Ramos (cell line): Measurements from ENCODE around the gene CCNJL.
"Not testable (repeated sequence)": the region's sequence is repeated elsewhere in the genome, so short reads cannot be mapped to it uniquely, and the experiment has no call there.

Experiments used
- in situ Hi-C: fragments of 300-500 bp; cut with MboI; formaldehyde crosslinking; loops from one replicate; pipeline ENCODE4 v1.14.3; 2022; ENCODE audit warnings: low sequenced_read_pairs; ENCODE audit not compliant: unreplicated experiment

CCNJL gene

DNA sequence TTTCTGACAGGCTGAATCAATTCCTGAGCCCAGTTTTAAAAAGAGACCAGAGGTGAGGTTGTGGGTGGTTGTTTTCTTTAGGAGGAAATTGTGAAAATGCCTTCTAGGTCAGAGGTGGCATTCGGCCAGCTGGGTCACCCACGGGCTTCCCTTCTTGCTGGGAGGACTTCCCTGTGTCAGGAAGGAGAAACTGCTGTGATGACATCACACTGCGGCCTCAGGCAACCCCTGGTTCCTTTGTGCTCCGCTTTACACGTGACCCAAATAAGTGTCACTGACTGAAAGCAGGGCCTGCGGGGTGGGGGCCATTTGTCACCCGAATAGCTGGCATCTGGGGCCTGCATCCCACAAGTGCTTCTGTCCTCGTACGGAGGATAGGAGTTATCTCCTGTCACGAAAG lies 43.3 kb downstream of the CCNJL start:
- in situ Hi-C loops, result no loop called here

DNA sequence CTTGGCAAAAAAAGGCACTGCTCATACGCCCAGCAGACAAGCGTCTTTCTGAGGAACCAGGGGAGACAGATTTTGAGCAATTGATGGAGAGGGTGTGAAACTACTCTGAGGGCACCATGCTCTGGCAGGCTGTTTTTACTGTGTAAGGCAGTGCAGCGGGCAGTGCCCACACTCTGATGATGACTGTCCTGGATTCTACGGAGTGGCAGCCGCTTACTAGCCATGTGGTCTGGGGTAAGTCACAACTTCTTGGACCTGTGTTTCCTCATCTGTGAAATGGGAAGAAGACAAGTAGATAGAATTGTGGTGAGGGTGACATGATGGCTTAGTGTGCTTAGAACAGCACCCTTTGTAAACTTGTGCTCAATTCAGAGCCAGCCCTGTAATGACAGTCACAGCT lies 44.2 kb downstream of the CCNJL start:
- in situ Hi-C loops, result no loop called here

DNA sequence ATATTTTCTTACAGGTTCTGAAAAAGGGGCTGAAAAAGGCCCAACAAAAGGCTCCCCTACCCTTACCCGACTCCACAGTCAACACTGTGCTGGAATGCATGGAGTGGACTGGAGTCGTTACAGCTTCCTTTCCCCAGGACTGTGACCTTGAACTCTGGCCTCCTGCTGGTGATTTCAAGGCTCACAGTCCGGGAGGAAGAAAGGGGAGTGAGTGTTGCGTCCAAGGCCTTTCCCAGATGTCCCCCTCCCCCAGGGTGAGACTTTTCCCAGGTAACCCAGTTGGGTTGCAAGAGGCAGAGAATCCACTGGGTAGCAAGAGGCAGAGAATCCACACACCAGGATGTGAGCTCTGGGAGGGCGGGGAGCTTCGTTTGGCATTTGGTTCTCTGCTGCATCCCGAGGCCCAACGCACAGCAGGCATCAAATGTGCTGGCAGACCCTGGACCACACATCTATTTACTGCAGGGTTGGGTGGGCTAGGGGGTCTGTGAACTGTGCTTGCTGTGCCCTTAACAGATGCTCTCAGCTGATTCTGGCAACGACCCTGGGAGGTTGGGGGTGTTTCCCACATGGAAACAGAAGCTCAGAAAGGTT lies 45.5 kb downstream of the CCNJL start:
- in situ Hi-C loops, result no loop called here

DNA sequence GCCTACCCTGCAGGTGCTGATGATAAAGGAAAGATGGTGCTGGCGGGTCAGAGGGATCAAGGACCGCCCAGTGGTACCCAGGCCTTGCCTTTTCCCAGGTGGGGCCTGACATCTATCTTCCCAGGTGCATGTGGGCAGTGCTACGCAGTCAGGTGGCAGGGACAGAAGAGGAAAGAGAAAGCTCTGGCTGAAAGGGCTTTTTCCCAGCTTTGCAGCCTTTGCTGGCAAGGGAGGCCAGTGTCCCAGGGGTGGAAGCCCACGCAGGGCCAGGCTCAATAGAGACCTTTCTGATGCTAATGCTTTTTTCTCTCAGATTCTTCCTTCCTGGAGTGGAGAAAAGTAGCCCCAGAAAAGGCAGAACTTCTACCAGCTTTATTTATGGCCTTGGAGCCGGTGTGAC lies 46.3 kb downstream of the CCNJL start:
- in situ Hi-C loops, result no loop called here

DNA sequence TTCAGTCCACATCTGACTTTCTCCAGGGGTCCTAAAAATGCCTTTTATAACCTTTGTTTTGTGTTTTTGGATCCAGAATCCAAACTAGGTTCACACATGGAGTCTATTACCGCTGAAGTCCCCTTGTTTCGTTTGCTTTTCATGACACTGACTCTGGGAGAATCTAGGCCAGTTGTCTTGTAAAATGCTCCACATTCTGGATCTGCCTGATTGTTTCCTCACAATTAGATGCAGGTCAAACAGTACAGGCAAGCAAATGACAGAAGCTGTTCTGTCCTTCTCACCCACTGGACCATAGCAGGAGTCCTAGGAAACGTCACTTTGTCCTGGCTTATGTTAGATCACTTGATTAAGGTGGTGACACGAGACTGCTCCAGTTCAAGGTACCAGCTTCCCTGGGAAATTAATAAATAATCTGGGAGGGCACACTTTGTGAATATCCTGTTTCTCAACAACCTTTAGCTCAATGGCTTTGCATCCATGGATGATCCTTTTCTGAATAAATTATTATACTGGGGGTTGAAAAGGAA lies 49.0 kb downstream of the CCNJL start:
- in situ Hi-C loops, result no loop called here

DNA sequence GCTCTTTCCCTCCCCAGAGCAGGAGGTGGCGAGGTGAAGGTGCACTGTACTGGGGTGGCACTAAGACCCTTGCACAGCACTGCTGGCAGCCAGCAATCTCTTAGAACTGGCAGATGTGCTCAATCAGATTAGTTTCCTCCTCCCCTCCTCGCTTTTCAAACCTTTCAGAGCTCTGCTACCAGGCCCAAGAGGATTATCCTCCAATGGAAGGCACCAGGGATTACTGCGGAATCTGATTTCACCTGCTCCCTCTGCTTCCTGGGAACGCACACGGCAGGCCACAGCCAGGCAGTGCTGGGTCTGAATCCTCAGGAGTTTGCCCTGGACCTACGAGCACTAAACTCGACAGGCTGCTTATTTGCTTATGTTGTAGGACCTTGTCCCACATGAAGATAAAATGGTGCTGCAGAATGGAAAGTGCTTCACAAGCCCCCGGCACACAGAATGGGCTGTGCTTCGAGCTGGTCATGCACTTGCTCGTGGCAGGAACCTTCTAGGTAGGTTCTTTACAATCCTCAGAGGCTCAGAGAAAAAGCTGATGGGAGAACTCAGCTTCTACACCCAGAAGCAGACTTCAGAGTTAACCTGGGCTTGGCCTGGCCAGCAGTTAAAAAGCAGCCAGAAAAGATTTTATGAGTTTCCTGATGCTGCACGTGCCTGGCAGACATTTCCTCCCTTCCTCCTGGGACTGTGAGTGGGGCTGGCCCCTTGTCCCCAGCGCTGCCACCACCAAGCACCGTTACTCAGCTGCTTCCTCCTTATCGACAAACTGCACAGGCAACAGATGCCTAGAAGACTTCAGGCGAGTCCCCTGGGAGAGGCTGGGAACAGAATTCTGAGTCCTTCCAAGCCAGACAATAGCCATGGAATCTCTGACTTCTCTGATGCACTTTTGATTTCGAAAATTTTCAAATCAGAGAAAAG lies 50.0 kb downstream of the CCNJL start:
- in situ Hi-C loops, result no loop called here

DNA sequence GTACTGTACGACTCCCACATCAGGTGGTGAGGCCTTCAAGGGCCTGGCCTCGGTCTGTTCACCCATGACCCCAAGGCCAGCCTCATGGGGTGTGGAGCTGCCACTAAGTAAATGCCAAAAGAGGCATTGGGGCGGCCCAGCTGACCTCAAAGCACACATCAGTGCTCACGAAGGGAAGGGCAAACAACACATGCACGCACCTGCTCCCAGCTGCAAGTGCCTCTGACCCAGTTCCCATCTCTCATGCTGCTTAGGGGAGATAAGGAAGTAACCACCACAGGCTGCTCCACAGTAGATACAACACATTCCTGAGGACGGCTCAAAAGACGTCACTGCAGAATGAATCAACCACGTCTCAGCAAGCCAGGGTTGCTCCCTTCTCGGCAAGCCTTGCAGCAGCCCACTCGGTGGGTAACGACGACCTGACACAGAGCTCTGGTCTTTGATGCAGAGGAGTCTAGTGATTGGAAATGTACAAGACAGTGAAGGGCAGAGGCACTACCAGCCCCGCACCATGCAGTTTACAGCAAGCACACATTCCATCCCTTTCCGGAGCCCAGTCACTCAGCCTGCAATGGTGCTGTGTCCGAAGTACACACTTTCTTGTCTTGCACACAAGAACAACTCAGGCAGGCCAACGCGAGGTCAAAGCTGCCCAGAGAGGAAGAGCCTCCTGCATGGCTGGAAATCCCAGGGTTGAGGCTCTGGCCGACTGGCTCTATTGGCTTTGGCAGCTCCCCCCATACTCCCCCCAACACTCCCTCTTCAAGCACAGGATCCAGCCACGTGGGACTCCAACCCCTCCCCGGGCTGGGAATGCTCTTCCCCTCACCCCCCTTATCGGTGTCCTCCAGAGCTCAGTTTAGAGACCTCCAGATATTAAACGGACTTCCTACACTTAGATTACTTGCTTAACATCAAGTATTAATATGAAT lies 51.2 kb downstream of the CCNJL start:
- in situ Hi-C loops, result no loop called here

DNA sequence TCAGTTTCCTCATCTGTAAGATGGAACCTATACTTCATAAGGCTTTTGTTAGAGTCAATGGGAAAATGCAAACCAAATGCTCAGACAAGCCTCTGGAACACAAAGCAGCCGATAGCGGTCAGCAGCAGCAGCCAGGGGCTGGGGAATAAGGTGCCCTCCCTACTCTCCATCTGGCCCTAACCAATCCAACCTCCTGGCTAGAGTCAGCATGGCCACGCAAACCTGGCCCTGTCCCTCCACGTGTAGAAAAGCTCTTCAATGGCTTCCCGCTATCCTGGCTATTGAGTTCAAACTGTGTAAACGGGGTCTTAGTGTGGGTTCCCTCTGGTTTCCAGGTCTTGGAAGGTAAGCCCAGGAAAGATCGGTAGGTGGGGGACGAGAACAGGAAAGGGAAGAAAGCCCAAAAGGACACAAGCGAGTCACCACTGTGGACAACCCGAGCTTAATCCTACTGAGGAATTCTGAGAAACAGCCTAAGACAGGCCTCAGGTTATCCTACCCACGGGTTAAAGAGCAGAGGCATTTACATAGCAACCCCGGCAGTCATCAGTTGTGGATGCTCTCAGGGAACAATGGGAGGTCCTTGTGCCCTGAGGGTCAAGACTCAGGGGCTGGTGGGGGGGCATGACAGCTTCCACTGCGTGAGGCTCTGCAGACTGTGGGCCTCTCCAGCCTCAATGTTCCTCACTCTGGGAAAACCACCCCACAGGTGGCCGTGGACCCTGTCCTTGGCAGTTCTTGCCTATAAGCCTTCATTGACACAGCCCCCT lies 52.2 kb downstream of the CCNJL start:
- in situ Hi-C loops, result no loop called here

DNA sequence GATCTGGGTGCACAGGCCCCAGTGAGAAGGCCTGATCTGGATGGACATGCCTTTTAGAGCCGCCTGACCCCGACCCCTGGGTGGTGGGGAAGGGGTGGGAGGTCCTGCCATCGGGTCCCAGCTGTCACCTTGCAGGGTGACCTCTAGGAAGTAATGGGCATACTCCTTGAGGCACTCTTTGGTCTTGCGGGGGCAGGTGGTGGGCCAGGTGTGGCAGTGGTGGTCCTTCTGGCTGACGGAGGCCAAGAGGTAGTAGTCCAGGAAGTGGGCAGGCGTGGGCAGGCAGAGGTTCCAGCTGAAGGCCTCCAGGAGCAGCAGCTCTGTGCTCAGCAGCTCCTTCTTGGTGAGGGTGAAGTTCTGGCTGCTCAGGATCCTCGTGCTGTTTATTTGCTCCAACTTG lies 53.0 kb downstream of the CCNJL start:
- in situ Hi-C loops, result no loop called here

DNA sequence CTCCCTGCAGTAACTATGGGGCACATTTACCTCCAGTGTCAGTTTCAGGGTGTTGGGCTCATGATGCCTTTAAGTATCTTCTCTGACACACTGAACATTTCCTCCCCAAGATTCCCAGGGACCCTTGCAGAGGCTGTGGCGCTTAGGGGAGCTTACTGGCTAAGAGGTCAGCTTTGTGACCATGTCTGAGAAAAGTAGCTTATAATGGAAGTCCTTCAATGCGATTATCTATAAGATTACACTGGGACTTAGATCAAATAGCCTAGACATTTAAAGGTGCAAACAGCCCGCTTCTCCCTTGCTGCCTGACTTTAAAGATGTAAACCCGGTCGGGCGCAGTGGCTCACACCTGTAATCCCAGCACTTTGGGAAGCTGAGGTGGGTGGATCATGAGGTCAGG lies 57.7 kb downstream of the CCNJL start:
- in situ Hi-C loops, result no loop called here

DNA sequence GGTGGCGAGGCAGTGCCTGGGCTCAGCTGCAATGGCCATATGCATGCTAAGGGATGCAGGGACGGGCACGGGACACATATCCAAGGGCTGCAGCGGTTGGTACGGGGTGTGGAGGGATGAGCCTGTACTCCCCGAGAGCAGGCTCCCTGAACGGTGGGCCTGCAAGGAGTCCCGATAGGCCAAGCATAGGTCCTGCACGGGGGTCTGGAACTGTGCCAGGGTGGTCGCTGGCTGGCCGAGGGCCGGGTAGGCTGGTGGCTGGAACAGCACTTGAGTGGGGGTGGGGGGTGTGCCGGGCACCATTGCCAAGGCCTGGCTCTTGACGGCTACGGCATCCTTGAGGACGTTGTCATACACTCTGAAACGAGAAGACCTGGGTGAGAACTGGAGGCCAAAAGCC lies 58.9 kb downstream of the CCNJL start:
- in situ Hi-C loops, result no loop called here

DNA sequence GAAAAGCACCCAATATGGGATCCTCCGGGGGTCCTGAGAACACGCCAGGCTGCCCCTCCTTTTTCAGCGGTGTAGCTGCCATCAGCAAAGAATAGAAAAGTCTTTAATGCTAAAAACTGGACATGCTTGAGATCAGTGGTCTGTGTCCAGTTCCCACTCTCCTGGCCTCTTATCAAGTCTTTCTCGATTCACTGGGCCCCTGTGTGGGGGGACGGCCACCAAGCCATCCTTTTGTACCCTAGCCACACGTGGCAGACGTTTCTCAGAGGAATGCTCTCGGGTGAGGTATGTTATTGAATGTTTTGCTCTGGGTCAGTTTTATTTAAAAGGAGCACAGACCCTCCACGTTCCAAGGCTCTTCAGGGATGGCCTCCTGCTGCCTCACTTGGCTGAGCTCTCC lies 59.4 kb downstream of the CCNJL start:
- in situ Hi-C loops, result no loop called here

DNA sequence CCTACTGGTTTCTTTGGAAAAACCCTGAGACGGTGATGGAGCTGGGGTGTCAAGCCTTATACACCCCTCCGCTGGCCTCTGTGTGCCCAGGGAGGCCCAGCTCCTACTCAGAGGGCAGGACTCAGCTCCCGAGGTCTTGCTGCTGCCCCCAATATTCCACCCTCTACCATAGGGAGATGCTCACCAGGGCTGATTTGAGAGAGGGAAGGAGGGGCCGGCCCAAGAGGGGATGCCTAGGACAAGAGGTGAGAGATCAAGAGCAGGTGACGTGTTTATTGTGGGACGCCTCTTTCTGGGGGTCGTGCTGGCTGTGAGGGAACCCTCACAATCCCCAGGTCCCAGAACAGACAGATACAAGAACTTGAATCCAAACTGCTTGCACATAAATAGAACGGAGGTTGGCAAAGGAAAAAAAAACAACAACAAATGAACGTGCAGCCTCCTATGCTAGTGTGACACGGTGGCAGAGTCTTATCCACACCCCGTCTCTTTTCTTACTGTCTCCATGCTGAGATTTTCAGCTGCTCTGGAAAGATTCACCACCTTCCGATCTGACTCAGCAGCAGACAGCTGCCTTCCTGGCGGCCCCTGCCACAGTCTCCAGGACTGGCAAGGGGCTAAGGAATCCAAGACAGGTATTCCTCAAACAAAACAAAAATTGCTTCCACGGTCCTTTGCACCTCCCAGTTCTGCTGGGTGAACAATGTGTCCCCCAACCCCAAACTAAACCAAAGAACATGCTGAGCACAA lies 60.8 kb downstream of the CCNJL start:
- in situ Hi-C loops, result no loop called here

DNA sequence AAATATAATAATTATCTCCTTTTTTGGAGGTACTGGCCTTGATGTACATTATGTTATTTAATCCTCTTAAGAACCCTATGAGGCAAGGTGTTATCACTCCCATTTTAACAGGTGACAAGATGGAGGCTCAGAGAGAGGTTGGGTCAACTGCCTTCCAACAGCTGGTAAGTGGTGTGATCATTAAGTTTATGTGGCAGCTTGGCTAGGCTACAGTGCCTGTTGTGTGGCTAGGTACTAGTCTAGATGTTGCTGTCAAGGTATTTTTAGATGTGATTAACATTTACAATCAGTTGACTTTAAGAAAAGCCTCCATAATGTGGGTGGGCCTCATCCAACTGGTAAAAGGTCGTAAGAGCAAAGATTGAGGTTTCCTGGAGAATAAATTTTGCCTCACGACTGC lies 61.5 kb downstream of the CCNJL start:
- in situ Hi-C loops, result no loop called here

DNA sequence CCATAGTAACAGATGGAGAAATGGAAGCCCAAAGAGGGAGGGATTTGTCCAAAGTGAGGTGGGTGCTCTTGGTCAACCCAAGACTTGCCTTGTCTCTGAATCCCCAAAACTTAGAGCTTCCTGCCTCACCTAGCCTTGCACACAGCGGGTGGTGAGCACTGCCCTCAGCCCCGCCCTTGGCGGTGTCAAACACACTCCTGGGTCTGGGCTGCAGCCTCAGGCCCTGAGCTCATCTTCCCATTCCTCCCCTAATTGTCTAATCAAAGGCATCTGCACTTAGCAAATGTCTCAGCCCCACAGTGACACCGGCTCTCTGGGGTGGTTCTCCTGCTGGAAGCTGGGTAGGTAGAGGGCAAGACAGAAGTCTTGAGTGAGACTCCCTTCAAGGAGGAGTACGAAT lies 62.1 kb downstream of the CCNJL start:
- in situ Hi-C loops, result no loop called here

DNA sequence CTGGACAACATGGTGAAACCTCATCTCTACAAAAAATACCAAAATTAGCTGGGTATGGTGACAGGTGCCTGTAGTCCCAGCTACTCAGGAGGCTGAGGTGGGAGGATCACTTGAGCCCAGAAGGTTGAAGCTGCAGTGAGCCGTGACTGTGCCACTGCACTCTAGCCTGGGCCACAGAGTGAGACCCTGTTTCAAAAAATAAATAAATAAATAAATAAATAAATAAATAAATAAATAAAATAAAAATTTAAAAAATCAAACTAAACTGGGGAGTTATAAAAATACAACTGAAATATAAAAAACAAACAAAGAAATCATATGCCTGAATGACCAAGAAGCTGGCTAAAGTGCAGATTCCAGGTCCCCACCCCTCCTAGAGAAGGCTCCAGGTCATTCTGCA lies 62.8 kb downstream of the CCNJL start:
- in situ Hi-C loops, result not testable (repeated sequence)

DNA sequence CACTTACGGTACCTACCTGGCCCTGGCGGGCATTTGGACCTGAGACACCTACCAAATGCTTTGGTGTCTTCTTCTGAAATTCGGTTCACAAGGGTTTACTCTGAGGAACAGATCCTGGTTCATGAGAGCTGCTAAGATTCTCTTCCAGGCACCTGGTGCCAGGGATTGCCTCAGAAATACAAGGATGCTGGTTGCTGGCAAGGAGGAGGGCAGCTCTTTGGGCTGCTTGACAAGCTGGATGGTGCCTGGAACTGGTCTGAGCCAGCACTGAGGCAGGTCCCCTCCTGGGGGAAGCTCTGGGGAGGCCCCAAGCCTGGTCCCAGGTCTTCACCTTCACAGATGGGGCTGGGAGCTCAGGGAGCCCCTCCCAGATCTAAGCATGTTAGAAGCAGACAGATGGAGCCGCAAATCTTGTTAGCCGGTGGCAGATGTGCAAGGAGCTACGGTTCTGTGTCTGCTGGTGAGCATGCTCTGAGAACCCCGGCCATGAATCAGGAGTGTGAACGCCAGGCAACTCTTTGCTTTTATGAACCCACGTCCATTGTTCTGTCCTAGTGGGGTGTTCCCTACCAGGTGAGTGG lies 66.8 kb downstream of the CCNJL start:
- in situ Hi-C loops, result no loop called here

DNA sequence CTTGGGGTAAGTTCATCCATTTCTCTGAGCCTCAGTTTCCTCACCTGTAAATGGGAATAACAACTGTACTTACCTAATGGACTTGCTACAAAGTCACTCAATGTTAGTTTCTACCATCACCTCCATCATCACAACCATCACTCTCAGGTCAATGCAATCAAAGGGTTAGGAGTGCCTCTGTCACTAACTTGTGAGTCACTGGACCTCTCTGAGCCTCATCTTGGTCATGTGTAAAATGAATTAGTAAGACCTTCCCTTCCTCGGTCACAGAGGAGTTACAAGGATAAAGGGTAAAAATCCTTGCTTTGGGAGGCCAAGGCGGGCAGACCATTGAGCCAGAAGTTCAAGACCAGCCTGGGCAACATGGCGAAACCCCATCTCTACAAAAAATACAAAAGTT lies 70.2 kb downstream of the CCNJL start:
- in situ Hi-C loops, result no loop called here

DNA sequence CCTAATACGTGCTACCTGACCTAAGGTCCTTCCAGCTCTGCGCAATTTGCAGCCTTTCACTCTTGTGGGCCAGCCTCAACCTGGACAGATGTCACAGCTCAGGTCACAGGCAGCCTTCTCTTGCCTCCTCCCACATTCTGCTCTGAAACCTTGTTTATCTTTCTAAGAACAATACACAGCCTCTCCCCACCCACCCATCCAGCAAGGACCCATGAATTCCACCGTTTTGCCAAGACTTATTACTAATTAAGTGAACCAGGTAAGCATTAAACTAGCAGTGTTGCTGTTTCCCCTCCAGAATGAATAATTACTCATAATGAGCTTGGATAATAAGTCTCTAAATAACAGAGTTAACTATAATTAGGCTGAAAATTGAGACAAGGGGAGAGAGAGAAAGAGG lies 72.0 kb downstream of the CCNJL start:
- in situ Hi-C loops, result no loop called here
